ENCODE data around the gene MEIS2.

The MEIS2 gene

GRCh38 chr15:37100109-37100965 lies at the start of gene MEIS2:
TSS of gene MEIS2 (minus strand) at chr15:37100549. CDS start at chr15:37099466, 1,083 bp downstream.
- in situ Hi-C loops (cut with HindIII; ENCODE audit: low sequenced_read_pairs), result no loop called here

DNA sequence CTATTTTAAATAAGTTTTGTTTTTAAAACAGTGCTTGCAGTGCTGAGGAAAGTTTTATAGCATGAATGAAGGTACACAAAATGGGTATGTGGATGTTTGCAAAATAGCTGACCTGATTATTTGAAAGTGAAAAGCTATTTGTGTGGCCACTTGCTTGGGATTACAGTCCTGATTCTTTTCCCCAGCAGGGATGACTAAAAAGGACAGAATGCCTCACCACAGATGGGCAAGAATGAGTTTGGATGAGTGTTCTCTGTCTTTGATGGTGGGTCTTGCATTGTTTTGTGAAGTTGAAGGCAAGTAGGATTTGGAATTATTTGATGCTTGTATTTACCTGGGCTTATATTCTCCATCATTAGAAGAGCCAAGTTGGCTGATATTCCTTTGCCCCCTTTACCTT lies 48.8 kb upstream of the MEIS2 start:
- in situ Hi-C loops (cut with HindIII; ENCODE audit: low sequenced_read_pairs), result no loop called here

DNA sequence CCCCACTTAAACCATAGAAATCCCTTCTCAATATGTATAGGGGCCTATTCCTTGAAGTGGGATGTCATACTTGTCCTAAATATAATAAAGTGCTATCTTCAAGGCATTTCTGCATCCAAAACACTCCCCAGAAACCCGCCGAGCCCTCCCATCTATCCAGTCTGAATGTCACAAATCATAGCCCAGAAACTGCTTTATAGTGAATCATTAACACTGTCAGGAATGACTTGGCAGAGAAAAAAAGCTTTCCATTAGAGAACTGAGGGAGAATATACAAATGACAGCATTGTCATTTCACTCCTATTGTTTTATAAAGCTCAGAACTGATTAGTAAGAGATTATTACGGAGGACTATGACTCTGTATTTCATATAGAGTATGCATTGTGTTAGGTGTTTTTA lies 48.4 kb upstream of the MEIS2 start:
- in situ Hi-C loops (cut with HindIII; ENCODE audit: low sequenced_read_pairs), result no loop called here

- in situ Hi-C loops (cut with HindIII; ENCODE audit: low sequenced_read_pairs), result no loop called here
These were observed 43.0 kb upstream of the MEIS2 start for GRCh38 chr15:37143351-37143750.

- in situ Hi-C loops (cut with HindIII; ENCODE audit: low sequenced_read_pairs), result no loop called here
These were observed 42.0 kb upstream of the MEIS2 start for GRCh38 chr15:37142371-37142770.

DNA sequence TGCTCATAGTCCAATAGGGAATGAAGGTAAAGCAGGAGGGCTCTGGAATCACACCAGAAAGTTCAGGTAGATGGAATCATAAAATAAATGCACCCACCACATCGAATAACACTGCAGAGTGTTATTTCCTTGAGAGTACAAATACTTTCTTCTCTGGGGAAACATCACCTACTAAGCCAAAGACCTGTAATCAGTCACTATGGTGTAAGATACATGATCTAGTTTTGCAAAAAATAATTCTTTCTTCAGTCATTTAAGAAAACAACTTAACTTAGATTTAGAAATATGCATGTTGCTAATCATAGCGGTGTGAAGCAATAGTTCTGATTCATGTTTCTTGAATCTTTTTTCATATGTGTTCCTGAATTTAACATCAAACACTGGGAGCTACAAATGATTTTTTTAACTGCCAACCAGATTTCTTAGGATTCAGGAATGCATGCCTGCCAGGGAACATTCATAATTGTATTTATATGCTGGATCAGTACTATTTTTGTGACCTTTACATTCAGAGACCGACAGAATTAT lies 40.2 kb upstream of the MEIS2 start:
- in situ Hi-C loops (cut with HindIII; ENCODE audit: low sequenced_read_pairs), result no loop called here

GRCh38 chr15:37138591-37139215 lies 38.4 kb upstream of the MEIS2 start:
- in situ Hi-C loops (cut with HindIII; ENCODE audit: low sequenced_read_pairs), result no loop called here

- in situ Hi-C loops (cut with HindIII; ENCODE audit: low sequenced_read_pairs), result no loop called here
These were observed 36.9 kb upstream of the MEIS2 start for GRCh38 chr15:37137221-37137620.

GRCh38 chr15:37136666-37137065 lies 36.3 kb upstream of the MEIS2 start:
- in situ Hi-C loops (cut with HindIII; ENCODE audit: low sequenced_read_pairs), result no loop called here

GRCh38 chr15:37135225-37135624 lies 34.9 kb upstream of the MEIS2 start:
- in situ Hi-C loops (cut with HindIII; ENCODE audit: low sequenced_read_pairs), result no loop called here

DNA sequence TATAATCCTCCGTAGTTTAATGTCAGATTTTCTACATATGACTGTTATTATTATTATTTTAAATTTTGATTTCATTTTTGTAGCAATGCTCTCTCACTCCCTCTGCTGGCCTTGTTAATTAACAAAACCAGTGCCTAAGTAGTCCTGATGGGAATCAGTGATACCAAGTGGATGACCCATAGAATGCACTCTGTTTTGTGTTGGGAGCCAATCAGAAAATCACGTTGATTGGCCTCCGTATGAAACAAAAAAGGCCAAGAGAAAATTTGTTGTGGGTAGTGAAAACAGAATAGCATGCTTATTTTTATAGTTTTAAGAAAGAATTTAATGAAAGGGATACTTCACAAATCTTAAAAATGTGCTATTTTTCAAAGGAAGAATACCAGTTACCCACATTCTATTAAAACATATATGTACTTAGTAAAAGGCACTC lies 34.4 kb upstream of the MEIS2 start:
- in situ Hi-C loops (cut with HindIII; ENCODE audit: low sequenced_read_pairs), result no loop called here

- in situ Hi-C loops (cut with HindIII; ENCODE audit: low sequenced_read_pairs), result no loop called here
These were observed 33.9 kb upstream of the MEIS2 start for GRCh38 chr15:37134244-37134643.

DNA sequence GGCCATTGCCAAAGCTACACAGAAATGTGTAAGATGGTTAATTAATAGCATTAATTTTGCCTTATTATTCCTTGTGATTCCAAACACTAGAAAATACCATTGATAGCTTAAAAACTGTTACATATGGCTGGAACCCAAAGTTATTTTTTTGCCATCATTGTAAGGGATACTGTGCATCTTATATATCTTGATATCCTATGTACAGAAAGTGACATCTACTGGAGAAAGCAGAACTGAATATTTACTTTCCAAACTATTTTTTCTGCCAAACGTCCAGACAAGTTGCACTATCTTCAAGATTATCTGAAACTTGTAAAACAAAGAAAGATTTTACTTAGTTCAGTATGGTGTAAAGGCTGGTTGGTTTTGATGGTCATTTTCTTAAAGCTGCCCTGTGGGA lies 33.3 kb upstream of the MEIS2 start:
- in situ Hi-C loops (cut with HindIII; ENCODE audit: low sequenced_read_pairs), result no loop called here

DNA sequence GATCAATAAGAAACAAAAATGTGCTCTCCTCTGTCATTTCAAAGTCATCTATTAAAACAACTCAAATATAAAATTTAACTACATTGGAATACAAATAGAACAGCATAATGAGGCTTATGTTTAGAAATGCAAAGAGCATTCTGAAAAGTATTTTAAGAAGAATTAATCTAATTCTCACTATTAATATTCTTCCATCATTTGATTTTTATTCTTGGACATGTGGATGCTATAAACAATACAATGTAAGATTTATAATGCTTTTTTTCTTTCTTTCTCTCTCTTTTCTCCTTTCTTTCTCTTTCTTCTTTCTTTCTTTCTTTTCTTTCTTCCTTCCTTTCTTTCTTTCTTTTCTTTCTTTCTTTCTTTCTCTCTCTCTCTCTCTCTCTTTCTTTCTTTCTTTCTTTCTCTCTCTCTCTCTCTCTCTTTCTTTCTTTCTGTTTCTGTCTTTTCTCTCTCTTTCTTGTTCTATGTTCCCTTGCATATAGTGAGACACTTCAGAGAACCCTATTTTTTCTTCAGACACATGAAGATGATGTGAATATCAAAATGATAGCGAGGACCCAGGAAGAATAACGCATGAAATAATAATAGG lies 32.6 kb upstream of the MEIS2 start:
- in situ Hi-C loops (cut with HindIII; ENCODE audit: low sequenced_read_pairs), result no loop called here

- in situ Hi-C loops (cut with HindIII; ENCODE audit: low sequenced_read_pairs), result no loop called here
These were observed 31.3 kb upstream of the MEIS2 start for GRCh38 chr15:37131621-37132020.

GRCh38 chr15:37130356-37130755 lies 30.0 kb upstream of the MEIS2 start:
- in situ Hi-C loops (cut with HindIII; ENCODE audit: low sequenced_read_pairs), result no loop called here

- in situ Hi-C loops (cut with HindIII; ENCODE audit: low sequenced_read_pairs), result no loop called here
These were observed 24.8 kb upstream of the MEIS2 start for GRCh38 chr15:37125143-37125542.

- in situ Hi-C loops (cut with HindIII; ENCODE audit: low sequenced_read_pairs), result no loop called here
These were observed 24.0 kb upstream of the MEIS2 start for GRCh38 chr15:37124331-37124730.

DNA sequence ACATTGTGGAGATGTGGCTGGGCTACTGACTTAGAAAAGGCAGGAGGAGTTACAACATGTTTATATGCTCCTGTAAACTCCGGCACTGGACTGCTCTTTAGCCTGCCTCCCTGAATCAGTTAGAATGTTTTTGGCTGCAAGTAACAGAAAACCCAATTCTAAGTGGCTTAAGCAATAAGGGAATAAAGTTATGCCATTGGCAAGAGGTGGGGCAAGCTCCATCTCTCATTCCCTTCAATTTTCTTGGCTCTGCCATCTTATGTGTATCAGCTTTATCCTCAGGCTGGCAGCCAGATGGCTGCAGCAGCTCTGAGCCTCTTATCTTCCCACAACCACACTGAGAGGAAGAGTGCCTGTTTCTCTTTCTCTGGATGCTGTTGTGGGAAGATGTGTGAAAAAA lies 22.4 kb upstream of the MEIS2 start:
- in situ Hi-C loops (cut with HindIII; ENCODE audit: low sequenced_read_pairs), result no loop called here

DNA sequence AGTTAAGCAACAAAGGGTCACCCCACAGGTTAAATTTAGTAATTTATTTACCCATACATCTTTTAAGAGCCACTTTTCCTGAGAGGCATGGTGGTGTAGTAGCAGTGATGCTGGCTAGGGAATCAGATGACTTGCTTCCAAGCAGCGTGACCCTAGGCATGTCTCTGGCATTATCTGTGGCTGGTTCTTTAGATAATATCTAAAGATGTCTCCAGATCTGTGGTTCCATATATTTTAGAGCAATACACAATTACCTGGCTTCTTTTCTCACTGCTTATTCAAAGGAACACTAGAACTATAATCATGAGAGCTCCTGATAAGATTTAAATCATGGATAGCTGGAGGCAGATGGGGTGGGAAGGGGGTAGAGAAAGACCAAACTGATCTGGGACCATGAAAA lies 21.1 kb upstream of the MEIS2 start:
- in situ Hi-C loops (cut with HindIII; ENCODE audit: low sequenced_read_pairs), result no loop called here

DNA sequence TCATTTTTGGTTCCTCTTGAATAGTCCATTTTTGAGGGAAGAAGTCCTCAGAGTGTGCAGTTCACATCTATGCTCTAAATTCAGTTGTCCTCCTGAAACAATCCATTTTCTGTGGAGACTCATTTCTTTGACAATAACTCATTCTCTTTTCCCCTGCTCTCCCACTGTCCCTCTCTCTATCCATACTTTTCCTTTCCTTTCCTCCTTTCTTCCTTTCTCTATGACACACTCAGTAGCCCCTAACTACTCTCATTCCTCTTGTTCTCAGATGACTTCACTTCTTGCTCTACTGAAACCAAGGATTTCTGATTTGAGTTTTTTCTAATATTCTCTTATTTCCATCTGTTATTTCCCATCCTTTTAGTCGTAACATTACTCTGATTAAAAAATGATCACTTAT lies 16.7 kb upstream of the MEIS2 start:
- in situ Hi-C loops (cut with HindIII; ENCODE audit: low sequenced_read_pairs), result no loop called here

DNA sequence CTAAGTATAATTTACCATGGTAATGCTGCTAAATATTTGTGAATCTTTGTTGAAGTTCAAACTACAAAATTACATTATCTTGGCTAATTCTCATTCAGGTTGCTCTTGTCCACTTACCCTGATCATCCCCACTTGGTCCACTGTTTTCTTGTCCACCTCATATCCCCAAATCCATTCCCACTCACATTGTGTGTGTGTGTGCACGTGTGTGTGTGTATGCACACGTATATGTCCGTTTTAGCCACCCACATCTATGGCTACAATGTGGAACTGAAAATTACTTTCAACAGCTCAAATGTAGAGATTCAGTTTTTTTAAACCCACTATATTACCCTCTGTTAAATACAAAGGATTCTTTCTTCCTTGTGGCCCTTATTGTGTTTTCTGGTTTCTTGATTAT lies 15.2 kb upstream of the MEIS2 start:
- in situ Hi-C loops (cut with HindIII; ENCODE audit: low sequenced_read_pairs), result no loop called here
